H1 (cell line): ENCODE measurements around the gene PLA2G4E. TPM values are rescaled to one million over a fixed set of nuclear protein-coding genes. Genes with fewer than 3 reads are reported as not detected.

Source experiments
- CTCF ChIA-PET: fragments of 300-600 bp; sonication (Branson Sonifier 250); formaldehyde crosslinking; loops from one replicate; lab custom pipeline; 2021; ENCODE audit not compliant: partially characterized antibody; lab: Charles Lee
- POLR2A ChIA-PET: fragments of 300-600 bp; sonication (Branson Sonifier 250); formaldehyde crosslinking; loops from one replicate; lab custom pipeline; 2021; ENCODE audit warnings: inconsistent platforms; ENCODE audit not compliant: partially characterized antibody; lab: Charles Lee
- DNase-seq, 2 experiments: peaks; one replicate each; pipeline versions ENCODE4 v3.0.0 to v3.0.0-alpha.2; 2010 to 2022; ENCODE audit warnings: low spot score in 2 of 2, low read depth in 1 of 2, mixed read lengths in 1 of 2
- FAIRE-seq: peaks from 2 replicates; lab custom pipeline; 2011; peaks lifted over from hg19 to GRCh38; lab: Jason Lieb, UNC
- H2AFZ ChIP-seq: 2 replicates; pipeline ENCODE4 v1.8.1; 2012; ENCODE audit warnings: low read length, inconsistent platforms
- H2AK5ac ChIP-seq: 2 replicates; pipeline ENCODE4 v1.6.1; 2013; ENCODE audit warnings: low read depth, low read length
- H2BK120ac ChIP-seq: replicated peaks from 2 replicates; pipeline ENCODE3; 2013; ENCODE audit warnings: low read depth, low read length, inconsistent platforms
- H2BK12ac ChIP-seq: 2 replicates; pipeline ENCODE4 v1.6.1; 2013; ENCODE audit warnings: low read depth, low read length
- H2BK15ac ChIP-seq: 2 replicates; pipeline ENCODE4 v1.6.1; 2013; ENCODE audit warnings: low read length
- H2BK20ac ChIP-seq: 2 replicates; pipeline ENCODE4 v1.6.1; 2013; ENCODE audit warnings: low read length
- H2BK5ac ChIP-seq: 2 replicates; pipeline ENCODE4 v1.6.1; 2013; ENCODE audit warnings: low read depth, low read length
- H3K14ac ChIP-seq: 2 replicates; pipeline ENCODE4 v1.6.1; 2013; ENCODE audit warnings: inconsistent platforms; ENCODE audit not compliant: insufficient read length
- H3K18ac ChIP-seq: 2 replicates; pipeline ENCODE4 v1.6.1; 2013; ENCODE audit warnings: low read length; ENCODE audit errors: extremely low read depth
- H3K23ac ChIP-seq: 2 replicates; pipeline ENCODE4 v1.6.1; 2013; ENCODE audit warnings: inconsistent platforms; ENCODE audit not compliant: insufficient read length
- H3K23me2 ChIP-seq: 2 replicates; pipeline ENCODE4 v1.6.1; 2013; ENCODE audit warnings: low read depth, low read length
- H3K27ac ChIP-seq: 2 replicates; pipeline ENCODE4 v1.6.1; 2011; ENCODE audit warnings: low read depth, low read length, inconsistent platforms
- H3K27me3 ChIP-seq, 4 experiments: replicated peaks in 1 of 4; 1 replicate in 1 of 4; 2 replicates in 3 of 4; pipeline versions ENCODE4 v1.6.1 to v1.8.1; 2011 to 2013; ENCODE audit warnings: low read length in 3 of 4, mild to moderate bottlenecking in 3 of 4, inconsistent platforms in 2 of 4, mixed read lengths in 2 of 4, moderate library complexity in 1 of 4; ENCODE audit not compliant: control insufficient read depth in 3 of 4, insufficient read depth in 3 of 4; ENCODE audit errors: extremely low read depth in 1 of 4
- H3K36me3 ChIP-seq, 4 experiments: 2 replicates each; pipeline versions ENCODE4 v1.6.1 to v1.8.1; 2011 to 2013; ENCODE audit warnings: mild to moderate bottlenecking in 4 of 4, low read length in 3 of 4, moderate library complexity in 2 of 4, control low read depth in 1 of 4, inconsistent platforms in 1 of 4; ENCODE audit not compliant: insufficient read depth in 4 of 4, control insufficient read depth in 2 of 4
- H3K4ac ChIP-seq: replicated peaks from 2 replicates; pipeline ENCODE3; 2013; ENCODE audit warnings: low read length, low read depth, mixed read lengths, inconsistent platforms; ENCODE audit not compliant: insufficient read length
- H3K4me1 ChIP-seq, 4 experiments: replicated peaks in 1 of 4; 1 replicate in 1 of 4; 2 replicates in 3 of 4; pipeline versions ENCODE4 v1.6.1 to v1.8.1; 2011 to 2013; ENCODE audit warnings: low read length in 3 of 4, inconsistent platforms in 2 of 4, mixed read lengths in 1 of 4; ENCODE audit not compliant: insufficient read depth in 4 of 4, control insufficient read depth in 3 of 4
- H3K4me2 ChIP-seq, 2 experiments: 2 replicates each; pipeline versions ENCODE4 v1.6.1 to v1.8.1; 2011 to 2013; ENCODE audit warnings: low read depth in 2 of 2, low read length in 2 of 2, control low read depth in 1 of 2, inconsistent platforms in 1 of 2, mild to moderate bottlenecking in 1 of 2; ENCODE audit not compliant: insufficient read depth in 1 of 2
- H3K4me3 ChIP-seq, 4 experiments: fragments of 200-600, 300-600 bp in 1 of 4; sonication (generic), shearing (Covaris generic), sonication (Bioruptor Twin) in 1 of 4; 2 replicates each; pipeline versions ENCODE4 v1.5.1 to v1.8.1; 2011 to 2016; ENCODE audit warnings: low read length in 4 of 4, low read depth in 3 of 4, control low read depth in 2 of 4, inconsistent platforms in 2 of 4, mild to moderate bottlenecking in 2 of 4, mixed read lengths in 1 of 4, moderate library complexity in 1 of 4; ENCODE audit not compliant: insufficient read depth in 2 of 4; ENCODE audit errors: extremely low read depth in 1 of 4
- H3K56ac ChIP-seq: replicated peaks from 2 replicates; pipeline ENCODE3; 2013; ENCODE audit warnings: low read depth, mild to moderate bottlenecking, mixed read lengths, low read length, inconsistent platforms; ENCODE audit not compliant: insufficient read length
- H3K79me1 ChIP-seq: 2 replicates; pipeline ENCODE4 v1.6.1; 2013; ENCODE audit warnings: low read depth, low read length, control low read depth
- H3K79me2 ChIP-seq, 2 experiments: 2 replicates each; pipeline versions ENCODE4 v1.6.1 to v1.8.1; 2012 to 2013; ENCODE audit warnings: low read length in 2 of 2, mild to moderate bottlenecking in 2 of 2, inconsistent platforms in 1 of 2; ENCODE audit not compliant: insufficient read depth in 2 of 2, control insufficient read depth in 1 of 2
- H3K9ac ChIP-seq, 4 experiments: replicated peaks in 1 of 4; 1 replicate in 1 of 4; 2 replicates in 3 of 4; pipeline versions ENCODE4 v1.6.1 to v1.8.1; 2011 to 2013; ENCODE audit warnings: low read depth in 3 of 4, low read length in 3 of 4, control low read depth in 2 of 4, mild to moderate bottlenecking in 2 of 4, moderate library complexity in 2 of 4, inconsistent platforms in 1 of 4; ENCODE audit errors: extremely low read depth in 1 of 4
- H3K9me3 ChIP-seq, 2 experiments: 2 replicates each; pipeline versions ENCODE4 v1.6.1 to v1.8.1; 2012 to 2013; ENCODE audit warnings: mild to moderate bottlenecking in 2 of 2, moderate library complexity in 2 of 2, control low read depth in 1 of 2, inconsistent platforms in 1 of 2, low read depth in 1 of 2, low read length in 1 of 2, mixed read lengths in 1 of 2; ENCODE audit not compliant: insufficient read depth in 2 of 2
- H4K20me1 ChIP-seq, 2 experiments: replicated peaks in 1 of 2; 2 replicates each; pipeline versions ENCODE3 to v1.8.1; 2011 to 2013; ENCODE audit warnings: inconsistent platforms in 2 of 2, low read length in 2 of 2, mild to moderate bottlenecking in 1 of 2; ENCODE audit not compliant: insufficient read depth in 2 of 2, control insufficient read depth in 1 of 2
- H4K5ac ChIP-seq: 2 replicates; pipeline ENCODE4 v1.6.1; 2013; ENCODE audit warnings: low read length, low read depth, mixed read lengths, inconsistent platforms; ENCODE audit not compliant: insufficient read length
- H4K8ac ChIP-seq: 2 replicates; pipeline ENCODE4 v1.8.0; 2013; ENCODE audit warnings: mild to moderate bottlenecking, moderate library complexity, low read length, inconsistent platforms; ENCODE audit not compliant: insufficient read depth; ENCODE audit errors: extremely low read depth
- H4K91ac ChIP-seq: replicated peaks from 2 replicates; pipeline ENCODE3; 2013; ENCODE audit warnings: low read length, mixed read lengths, inconsistent platforms; ENCODE audit not compliant: insufficient read length
- CTCF ChIP-seq, 3 experiments: IDR thresholded peaks; 1 replicate in 2 of 3; 2 replicates in 1 of 3; pipeline versions ENCODE4 v1.5.1 to v1.6.1; 2011; ENCODE audit warnings: low read length in 3 of 3, mild to moderate bottlenecking in 3 of 3, inconsistent platforms in 2 of 3, low read depth in 1 of 3, moderate library complexity in 1 of 3; ENCODE audit not compliant: insufficient read depth in 1 of 3; ENCODE audit errors: control extremely low read depth in 1 of 3
- JUND ChIP-seq: IDR thresholded peaks from 2 replicates; pipeline ENCODE4 v1.6.1; 2011; ENCODE audit warnings: mild to moderate bottlenecking, improper control_type of control experiment, low read length
- KDM5A ChIP-seq: fragments of 200-600 bp; IDR thresholded peaks from 2 replicates; pipeline ENCODE4 v1.7.1; 2012; ENCODE audit warnings: mild to moderate bottlenecking, low read length, inconsistent platforms, mixed read lengths
- RAD21 ChIP-seq, 2 experiments: IDR thresholded peaks in 1 of 2; conservative IDR thresholded peaks in 1 of 2; 2 replicates each; pipeline ENCODE4 v1.6.1; 2011; ENCODE audit warnings: low read depth in 2 of 2, low read length in 2 of 2, improper control_type of control experiment in 1 of 2, inconsistent platforms in 1 of 2, mild to moderate bottlenecking in 1 of 2, moderate library complexity in 1 of 2
- RFX5 ChIP-seq: IDR thresholded peaks from 2 replicates; pipeline ENCODE4 v1.6.1; 2011; ENCODE audit warnings: low read depth, low read length, improper control_type of control experiment, borderline replicate concordance
- WGBS, 2 experiments: shearing (Covaris generic) in 1 of 2; methylation state at CpG; one replicate each; pipeline versions ENCODE4 v1.1.6 to v1.1.7; 2013 to 2015; ENCODE audit warnings: low lambda C conversion rate in 2 of 2, mixed read lengths in 2 of 2, inconsistent platforms in 1 of 2, low coverage in 1 of 2, missing lambda C conversion rate in 1 of 2; ENCODE audit not compliant: insufficient replicate concordance in 2 of 2, insufficient coverage in 1 of 2, insufficient read length in 1 of 2; ENCODE audit errors: extremely low coverage in 1 of 2, missing lambda C conversion rate in 1 of 2; 5-methylcytosine and 5-hydroxymethylcytosine counted together
- polyA plus RNA-seq, 7 experiments: library from polyadenylated mRNA; depleted of rRNA in 3 of 7; stranded (reverse) in 5 of 7; unstranded in 2 of 7; fragments of >200 nt in 5 of 7; fragments of 200-250 nt in 2 of 7; gene quantifications; 1 replicate in 5 of 7; 2 replicates in 1 of 7; 4 replicates in 1 of 7; pipeline versions ENCODE4 v1.2.1 to v1.2.3, GENCODE V29; 2011 to 2013; ENCODE audit warnings: missing spikeins in 2 of 7, mixed read lengths in 2 of 7
- total RNA-seq: library from RNA; stranded (reverse); fragmentation: NEBNext Ultra II Directional; extraction: Animal tissue kit (Norgen Biotek cat#: 25700); gene quantifications from 2 replicates; pipeline ENCODE4 v1.2.1, GENCODE V29; 2021

PLA2G4E gene
- total and polyA plus RNA-seq, 2 of the 8 experiments (the other 6 are each of a cell fraction or from before 2014, with no cell fraction given) = 0.03 TPM; not detected in 1

DNA sequence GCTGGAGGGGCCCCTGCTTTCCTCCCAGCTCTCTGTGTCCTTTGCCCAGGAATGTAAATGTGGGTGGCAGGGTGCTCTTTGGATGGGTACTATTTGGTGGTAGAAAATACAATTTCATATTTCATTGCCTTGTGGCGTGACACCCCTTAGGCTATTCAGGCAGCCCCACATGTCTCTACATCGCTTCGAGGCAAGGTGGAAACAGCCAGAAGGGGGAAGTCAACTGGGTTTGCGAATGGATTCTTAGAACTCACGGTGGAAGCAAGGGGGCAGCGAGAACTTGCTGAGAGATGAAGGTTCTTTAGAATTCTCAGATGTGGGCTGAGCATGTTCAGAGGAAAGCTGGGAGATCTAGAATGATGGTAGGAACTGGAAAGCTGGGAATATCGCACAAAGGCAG is 48.2 kb upstream of the PLA2G4E start:
- H3K36me3 ChIP-seq = no peaks in the 10 kb centered on the region
- H3K79me2 ChIP-seq = no peaks in the 10 kb centered on the region
- no peaks in the 10 kb centered on the region for H3K79me1 ChIP-seq
- DNase-seq (no peak), FAIRE-seq (no peak)
- no peak overlapping the region for H2BK5ac ChIP-seq
- CTCF ChIA-PET = interaction anchor here (0.5 to 17.2 kb wide), 14 partner anchors 13 to 407 kb away, joined by 3 to 425 read pairs (median 4); partner anchors contain the start of gene PLA2G4F
- H3K4me2 ChIP-seq = no peak overlapping the region
- no peak overlapping the region for H3K56ac ChIP-seq
- H3K4ac ChIP-seq = no peak overlapping the region
- no peak overlapping the region for H3K4me3 ChIP-seq
- TF ChIP-seq RFX5 = no peak
- peak; percentile 7 to 76 (median 46) for TF ChIP-seq CTCF (IDR thresholded peaks at IDR 0.05; ENCODE audit: control extremely low read depth in 1 of 3, insufficient read depth in 1 of 3, low read depth in 1 of 3, low read length in 3 of 3)
- TF ChIP-seq KDM5A = no peak
- no peak for TF ChIP-seq JUND
- TF ChIP-seq RAD21 (IDR thresholded peaks at IDR 0.05 in 1 of 2, conservative IDR thresholded peaks at IDR 0.05 in 1 of 2; ENCODE audit: low read depth in 2 of 2, low read length in 2 of 2) = peak; percentile 41 to 48
- no peaks in the 10 kb centered on the region for H3K23me2 ChIP-seq
- H3K9ac ChIP-seq = no peak overlapping the region
- H3K27me3 ChIP-seq = no peaks in the 10 kb centered on the region
- no peak overlapping the region for H3K23ac ChIP-seq
- H4K8ac ChIP-seq = no peak overlapping the region
- H3K14ac ChIP-seq = no peak overlapping the region
- no peak overlapping the region for H2AK5ac ChIP-seq
- H2BK12ac ChIP-seq = no peak overlapping the region
- H3K18ac ChIP-seq = no peak overlapping the region
- no peaks in the 10 kb centered on the region for H4K20me1 ChIP-seq
- no peak overlapping the region for H2BK20ac ChIP-seq
- H3K4me1 ChIP-seq = peaks cover 0 to 2% (median 0%) of the 10 kb centered on the region in 4 experiments; a peak in 3 of 7 replicates
- H2AFZ ChIP-seq = no peak overlapping the region
- POLR2A ChIA-PET = interaction anchor here (0.8 to 1.1 kb wide), 2 partner anchors 12 to 15 kb away, joined by 3 read pairs; no protein-coding TSS in a partner anchor
- H2BK120ac ChIP-seq = no peak overlapping the region
- H3K27ac ChIP-seq = no peak overlapping the region
- 74% methylated on average over 7 of the region's 7 CpGs; no CpG with 5 or more reads in 1 of the 2 experiments for WGBS, 2 experiments
- H3K9me3 ChIP-seq = no peaks in the 10 kb centered on the region
- H4K91ac ChIP-seq = no peak overlapping the region
- no peak overlapping the region for H2BK15ac ChIP-seq
- no peak overlapping the region for H4K5ac ChIP-seq
